AG09309 (cell line): ENCODE results near the gene CNIH2.
"Not testable (repeated sequence)": the region's sequence is repeated elsewhere in the genome, so short reads cannot be mapped to it uniquely, and the experiment has no call there.

Source experiments
- DNase-seq: peaks from one replicate; pipeline ENCODE4 v3.0.0-alpha.2; 2010; ENCODE audit warnings: low read depth
- H3K4me3 ChIP-seq: 2 replicates; pipeline ENCODE4 v1.5.1; 2011; ENCODE audit warnings: mild to moderate bottlenecking, low read depth, low read length, moderate library complexity; ENCODE audit not compliant: control insufficient read depth
- CTCF ChIP-seq: IDR thresholded peaks from 2 replicates; pipeline ENCODE4 v1.5.1; 2011; ENCODE audit warnings: mild to moderate bottlenecking, low read depth, low read length, inconsistent platforms; ENCODE audit not compliant: insufficient read depth, control insufficient read depth; ENCODE audit errors: missing control alignments

CNIH2 gene

GRCh38 chr11:66317723-66318599, 40.0 kb downstream of the CNIH2 start:
- peak; percentile 66 for DNase-seq
- TF ChIP-seq CTCF = no peak
- no peak overlapping the region; the same call in 1 of the 2 replicates for H3K4me3 ChIP-seq

GRCh38 chr11:66318600-66318970, 40.6 kb downstream of the CNIH2 start:
- no peak overlapping the region for H3K4me3 ChIP-seq
- no peak for DNase-seq
- no peak for TF ChIP-seq CTCF

- H3K4me3 ChIP-seq, DNase-seq: not testable (repeated sequence)
These were observed 42.3 kb downstream of the CNIH2 start for GRCh38 chr11:66320289-66320688.

- not testable (repeated sequence) for H3K4me3 ChIP-seq, DNase-seq
These were observed 42.8 kb downstream of the CNIH2 start for GRCh38 chr11:66320748-66321147.

- no peak for TF ChIP-seq CTCF
- DNase-seq = no peak
- H3K4me3 ChIP-seq = no peak overlapping the region
These were observed 43.6 kb downstream of the CNIH2 start for GRCh38 chr11:66321606-66322005.

- no peak for DNase-seq
- H3K4me3 ChIP-seq = no peak overlapping the region
- TF ChIP-seq CTCF = no peak
These were observed 44.9 kb downstream of the CNIH2 start for GRCh38 chr11:66322732-66323427.

- no peak overlapping the region for H3K4me3 ChIP-seq
- no peak for TF ChIP-seq CTCF
- no peak for DNase-seq
These were observed 45.7 kb downstream of the CNIH2 start for GRCh38 chr11:66323684-66324083.
